ENCODE results near the gene NFYA. TPM values are rescaled to one million over a fixed set of nuclear protein-coding genes. Genes with fewer than 3 reads are reported as not detected.

NFYA gene
- total and polyA plus RNA-seq, 9 of the 15 experiments (the other 6 are each of a cell fraction or from before 2014, with no cell fraction given) = 7.3 to 37.1 (median 21.8) TPM

GRCh38 chr6:41027241-41027640 lies 45.5 kb upstream of the NFYA start:
- ATAC-seq (no peak), DNase-seq (ENCODE audit: extremely low read depth in 1 of 4, low spot score in 3 of 4) (no peak), FAIRE-seq (no peak)
- peak overlapping the region; percentile 97 for H2AFZ ChIP-seq (ENCODE audit: low read depth, low read length)
- 0 out of 2 replicates have a peak overlapping the region, but pooled peaks have one; percentile 10 for H3K4me3 ChIP-seq
- BruUV-seq (replicated peaks) = TSS peak; percentile 34
- no peak overlapping the region for H3K27ac ChIP-seq (ENCODE audit: extremely low read depth, low read depth, low read length)
- no peaks in the 10 kb centered on the region for H3K36me3 ChIP-seq (ENCODE audit: control insufficient read depth, insufficient read depth, low read length)
- peak overlapping the region; percentile 83 for H3K4me2 ChIP-seq (ENCODE audit: insufficient read depth, low read length)
- no peaks in the 10 kb centered on the region for H3K9me1 ChIP-seq (ENCODE audit: control insufficient read depth, insufficient read depth, low read length)
- H3K79me2 ChIP-seq (ENCODE audit: control insufficient read depth, insufficient read depth, low read length) = no peaks in the 10 kb centered on the region
- intact Hi-C loops (cut with micrococcal nuclease) = loop anchor here (1.0 to 10.0 kb wide), 4 partner anchors 40 to 700 kb away; no protein-coding TSS in a partner anchor
- H3K9ac ChIP-seq (ENCODE audit: insufficient read depth in 1 of 2, low read depth in 2 of 2, low read length in 2 of 2) = peak overlapping the region in 1 of 2 experiments; percentile 88; a peak in 2 of 4 replicates
- WGBS (ENCODE audit: insufficient coverage, low coverage, missing lambda C conversion rate) = 27% methylated on average over 4 of the region's 4 CpGs
- in situ Hi-C loops (cut with MboI) = loop anchor here (25.0 kb wide), 1 partner anchor 1665 kb away; no protein-coding TSS in a partner anchor
- peaks cover 13 to 15% of the 10 kb centered on the region in 2 experiments; a peak in 4 of 5 replicates for H3K27me3 ChIP-seq (ENCODE audit: control insufficient read depth in 2 of 2, insufficient read depth in 2 of 2, low read length in 2 of 2)
- H4K20me1 ChIP-seq (replicated peaks; ENCODE audit: control insufficient read depth, insufficient read depth, low read length) = no peaks in the 10 kb centered on the region
- H3K4me1 ChIP-seq (replicated peaks in 1 of 2; ENCODE audit: control insufficient read depth in 2 of 2, insufficient read depth in 2 of 2, low read length in 2 of 2) = peaks cover 0 to 13% of the 10 kb centered on the region in 2 experiments; a peak in 4 of 5 replicates
- no peak for TF ChIP-seq HNRNPH1 (optimal IDR thresholded peaks at IDR 0.05; ENCODE audit: low read depth, low read length)
- TF ChIP-seq PHF20 (IDR thresholded peaks at IDR 0.05; ENCODE audit: partially characterized antibody) = no peak
- no peak for TF ChIP-seq PREB (CRISPR knock-in tag; IDR thresholded peaks at IDR 0.05)
- no peak for TF ChIP-seq TCF7L2 (IDR thresholded peaks at IDR 0.05; ENCODE audit: low read depth, low read length)
- TF ChIP-seq GATAD2B (IDR thresholded peaks at IDR 0.05; ENCODE audit: borderline replicate concordance) = no peak
- no peak for TF ChIP-seq HNRNPL (IDR thresholded peaks at IDR 0.05; ENCODE audit: low read depth, low read length)
- no peak for TF ChIP-seq HSF4 (CRISPR knock-in tag; IDR thresholded peaks at IDR 0.05; ENCODE audit: borderline replicate concordance)
- no peak for TF ChIP-seq E2F3 (CRISPR knock-in tag; IDR thresholded peaks at IDR 0.05)
- TF ChIP-seq ZC3H8 (IDR thresholded peaks at IDR 0.05) = no peak
- TF ChIP-seq LEF1 (IDR thresholded peaks at IDR 0.05) = no peak
- TF ChIP-seq SMC3 (conservative IDR thresholded peaks at IDR 0.05; ENCODE audit: insufficient read depth, low read depth, low read length) = no peak
- no peak for TF ChIP-seq MTF1 (CRISPR knock-in tag; IDR thresholded peaks at IDR 0.05; ENCODE audit: borderline replicate concordance)
- no peak for TF ChIP-seq SIX5 (IDR thresholded peaks at IDR 0.05; ENCODE audit: borderline replicate concordance in 1 of 2, insufficient read depth in 1 of 2, low read depth in 1 of 2, low read length in 2 of 2)
- POLR2A ChIA-PET = interaction anchor here (0.6 to 1.3 kb wide), 5 partner anchors 18 to 165 kb away, joined by 3 to 6 read pairs (median 3); no protein-coding TSS in a partner anchor
- CTCF ChIA-PET (ENCODE audit: low intra/inter-chr PET ratio) = interaction anchor here (1.8 to 2.1 kb wide), 2 partner anchors 21 to 132 kb away, joined by 9 to 10 read pairs; no protein-coding TSS in a partner anchor
- H3K9me3 ChIP-seq (replicated peaks; ENCODE audit: control insufficient read depth, insufficient read depth, low read depth, low read length) = no peaks in the 10 kb centered on the region

All from K562 (cell line).